ENCODE data around the gene ASB1. TPM values are rescaled to one million over a fixed set of nuclear protein-coding genes. Genes with fewer than 3 reads are reported as not detected.
A peak's percentile ranks its signal among the peaks of the same experiment; 100 is the strongest.

ASB1 gene
- total RNA-seq, 1 experiment from 2014 or later = 46.0 TPM

DNA sequence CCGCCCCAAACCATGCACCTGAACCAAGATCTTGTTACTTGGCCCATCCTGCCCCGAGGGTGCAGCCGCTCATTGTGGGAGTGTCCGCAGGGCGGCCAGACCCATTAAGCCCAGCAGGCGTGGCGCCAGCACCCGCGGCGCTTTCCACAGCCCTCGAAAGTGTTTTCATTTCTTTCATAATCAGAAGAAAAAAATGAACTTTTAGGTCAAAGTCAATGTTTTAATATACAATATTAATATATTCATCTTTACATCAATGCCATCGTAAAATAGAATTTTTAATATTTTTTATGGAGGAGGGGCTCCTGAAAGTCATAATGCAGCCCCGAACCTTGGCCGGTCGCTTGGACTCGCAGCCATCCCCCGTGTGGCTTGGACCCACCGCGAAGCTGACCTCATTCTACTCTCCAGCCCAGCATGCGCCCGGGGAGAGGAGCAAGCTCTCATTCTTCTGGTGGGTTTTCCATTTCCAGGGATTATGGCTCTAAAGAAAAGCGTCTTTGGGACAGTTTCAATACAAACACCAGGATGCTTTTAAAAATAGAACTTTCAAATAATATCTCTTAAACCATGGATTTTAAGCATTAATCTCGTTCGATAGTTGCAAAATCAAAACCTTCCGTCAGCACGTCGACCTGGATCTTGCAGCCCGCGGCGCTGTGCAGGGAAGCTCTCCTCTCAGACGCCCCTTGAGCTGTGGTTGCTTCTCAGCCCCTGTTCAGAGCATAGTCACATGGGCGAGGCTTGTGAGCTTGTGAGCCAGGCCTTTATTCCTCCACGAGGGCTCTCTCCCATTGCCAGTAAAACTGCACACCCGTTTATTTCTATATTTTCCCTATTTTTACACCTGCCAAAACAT, 17.2 kb upstream of the ASB1 start:
- H3K56ac ChIP-seq (ENCODE audit: insufficient read length, low read depth, low read length) = no peak overlapping the region
- H4K5ac ChIP-seq (ENCODE audit: insufficient read length, low read depth, low read length) = no peak overlapping the region
- WGBS (ENCODE audit: extremely low coverage, insufficient read length, low lambda C conversion rate) = no CpG with 5 or more reads among the region's 34 CpGs
- H3K79me1 ChIP-seq (ENCODE audit: insufficient read depth, low read depth, low read length, poor library complexity, severe bottlenecking) = no peaks in the 10 kb centered on the region
- Mint-ChIP-seq H3K4me1 (peaks cover 6 to 22% of the 10 kb centered on the region in 2 experiments), H3K36me3 (ENCODE audit: insufficient read depth in 1 of 3, low read depth in 3 of 3) (peaks cover 0 to 4% (median 0%) of the 10 kb centered on the region in 3 experiments; a peak in 1 of 7 replicates), H3K4me3 (no peak overlapping the region), H3K27ac (peak overlapping the region in 1 of 3 experiments; percentile 24; a peak in 1 of 7 replicates), H3K27me3 (ENCODE audit: low read depth) (no peaks in the 10 kb centered on the region), H3K9me3 (peaks cover 0 to 2% of the 10 kb centered on the region in 2 experiments; a peak in 1 of 5 replicates)
- H3T11ph ChIP-seq (ENCODE audit: low read length) = no peak overlapping the region
- no peaks in the 10 kb centered on the region for H3K23me2 ChIP-seq (ENCODE audit: insufficient read length, low read depth, low read length, poor library complexity, severe bottlenecking)
- H2BK15ac ChIP-seq (ENCODE audit: low read depth, low read length) = no peak overlapping the region
- no peak overlapping the region for H2AK5ac ChIP-seq (ENCODE audit: insufficient read length, low read length)
- H3K14ac ChIP-seq (ENCODE audit: insufficient read depth, low read length) = no peak overlapping the region
- H3K27ac ChIP-seq (ENCODE audit: insufficient read length, low read depth, low read length) = no peak overlapping the region
- H4K8ac ChIP-seq (replicated peaks; ENCODE audit: insufficient read length, low read depth, low read length) = no peak overlapping the region
- no peak overlapping the region for H2BK5ac ChIP-seq (ENCODE audit: insufficient read length, low read length)
- DNase-seq = no peak
- H3K27me3 ChIP-seq (ENCODE audit: insufficient read depth, low read length) = no peaks in the 10 kb centered on the region
- TF ChIP-seq CTCF (conservative IDR thresholded peaks at IDR 0.05) = no peak
- no peak overlapping the region for H2BK120ac ChIP-seq (ENCODE audit: low read depth, low read length, poor library complexity, severe bottlenecking)
- no peak overlapping the region for H2BK20ac ChIP-seq (ENCODE audit: low read depth, low read length, poor library complexity, severe bottlenecking)
- no peaks in the 10 kb centered on the region for H3K9me3 ChIP-seq (ENCODE audit: control insufficient read depth, low read depth, low read length)
- H3K4me1 ChIP-seq (ENCODE audit: insufficient read depth, low read length) = no peaks in the 10 kb centered on the region
- H4K91ac ChIP-seq (ENCODE audit: insufficient read length, low read depth, low read length) = no peak overlapping the region
- H3K4ac ChIP-seq (ENCODE audit: low read depth, low read length) = no peak overlapping the region
- no peaks in the 10 kb centered on the region for H3K79me2 ChIP-seq (ENCODE audit: insufficient read depth, low read length)
- no peak overlapping the region for H3K4me2 ChIP-seq (ENCODE audit: insufficient read depth, insufficient read length, low read length)
- no peak overlapping the region for H3K18ac ChIP-seq (ENCODE audit: insufficient read length, low read depth, low read length)
- no peak overlapping the region for H2AFZ ChIP-seq (ENCODE audit: low read length)
- H4K20me1 ChIP-seq (ENCODE audit: control insufficient read depth, insufficient read depth, insufficient read length) = no peaks in the 10 kb centered on the region
- no peak overlapping the region for H3K9ac ChIP-seq (ENCODE audit: extremely low read depth, insufficient read length, low read length)
- no peak overlapping the region for H2BK12ac ChIP-seq (ENCODE audit: insufficient read length, low read depth, low read length)
- no peak overlapping the region for H3K23ac ChIP-seq (ENCODE audit: insufficient read length, low read depth, low read length)
